NCI-H1105 (cell line): ENCODE data around the gene PML.
"Not testable (repeated sequence)": the region's sequence is repeated elsewhere in the genome, so short reads cannot be mapped to it uniquely, and the experiment has no call there.

ENCODE experiments used
- DNase-seq: peaks from one replicate; lab custom pipeline; 2025; lab: John Stamatoyannopoulos, UW

The PML gene

DNA sequence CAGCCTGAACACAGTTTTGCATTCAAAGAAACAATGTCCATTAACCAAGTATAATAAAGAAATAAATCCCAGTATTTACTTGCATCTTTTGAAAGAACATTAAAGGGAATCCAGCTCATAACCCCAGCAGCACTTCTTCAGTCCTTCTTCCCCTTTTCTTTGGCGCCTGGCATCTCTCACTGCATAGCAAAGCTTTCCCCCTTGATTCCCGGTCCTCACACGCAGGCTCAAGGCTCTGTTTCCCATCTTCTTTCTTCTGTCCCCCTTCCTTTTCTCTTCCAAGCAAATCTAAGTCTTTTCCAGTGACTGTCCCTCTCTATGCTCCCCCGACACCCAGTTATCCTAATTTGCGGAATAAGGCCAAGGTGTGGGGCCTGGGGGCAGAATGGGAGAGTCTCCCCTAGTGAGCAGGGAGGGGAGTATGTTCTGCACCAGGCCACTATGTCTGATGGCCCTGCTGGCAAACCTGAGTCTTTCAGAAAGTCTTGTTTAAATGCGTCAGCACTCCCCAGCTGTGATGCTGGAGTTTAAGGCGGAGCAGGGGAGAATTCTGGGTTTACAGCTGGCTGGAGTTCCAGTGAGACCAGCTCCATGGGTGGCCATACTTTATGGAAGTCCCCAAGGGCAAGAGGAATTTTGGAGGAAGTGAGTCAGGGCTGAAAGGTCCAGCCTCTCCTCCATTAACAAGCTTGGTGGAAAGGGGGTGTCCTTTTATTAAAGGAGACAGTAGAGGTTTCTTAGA is 45.8 kb downstream of the PML start:
- no peak for DNase-seq

DNA sequence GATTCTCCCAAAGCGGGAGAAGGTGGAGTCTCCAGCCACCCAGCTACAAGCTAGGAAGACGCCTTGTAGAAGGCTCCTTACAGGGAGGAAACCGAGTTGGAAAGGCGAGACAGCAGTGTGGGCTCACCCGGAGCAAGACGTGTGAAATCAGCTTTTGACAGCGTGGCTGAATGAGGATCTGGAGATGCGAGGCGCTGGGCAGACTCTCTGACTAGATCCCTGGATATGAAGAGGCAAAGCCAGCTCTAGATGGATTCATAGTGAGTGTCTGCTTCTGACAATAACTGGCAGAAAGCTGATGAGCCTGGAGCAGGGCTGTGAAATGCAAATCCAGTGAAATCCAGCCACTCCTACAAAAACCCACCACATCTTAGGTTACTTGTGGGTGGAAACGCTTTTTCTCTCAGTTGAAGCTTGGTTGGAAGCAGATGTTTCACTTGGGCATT is 46.8 kb downstream of the PML start:
- DNase-seq: no peak

GRCh38 chr15:74041777-74042435 is 47.4 kb downstream of the PML start:
- DNase-seq: no peak

DNA sequence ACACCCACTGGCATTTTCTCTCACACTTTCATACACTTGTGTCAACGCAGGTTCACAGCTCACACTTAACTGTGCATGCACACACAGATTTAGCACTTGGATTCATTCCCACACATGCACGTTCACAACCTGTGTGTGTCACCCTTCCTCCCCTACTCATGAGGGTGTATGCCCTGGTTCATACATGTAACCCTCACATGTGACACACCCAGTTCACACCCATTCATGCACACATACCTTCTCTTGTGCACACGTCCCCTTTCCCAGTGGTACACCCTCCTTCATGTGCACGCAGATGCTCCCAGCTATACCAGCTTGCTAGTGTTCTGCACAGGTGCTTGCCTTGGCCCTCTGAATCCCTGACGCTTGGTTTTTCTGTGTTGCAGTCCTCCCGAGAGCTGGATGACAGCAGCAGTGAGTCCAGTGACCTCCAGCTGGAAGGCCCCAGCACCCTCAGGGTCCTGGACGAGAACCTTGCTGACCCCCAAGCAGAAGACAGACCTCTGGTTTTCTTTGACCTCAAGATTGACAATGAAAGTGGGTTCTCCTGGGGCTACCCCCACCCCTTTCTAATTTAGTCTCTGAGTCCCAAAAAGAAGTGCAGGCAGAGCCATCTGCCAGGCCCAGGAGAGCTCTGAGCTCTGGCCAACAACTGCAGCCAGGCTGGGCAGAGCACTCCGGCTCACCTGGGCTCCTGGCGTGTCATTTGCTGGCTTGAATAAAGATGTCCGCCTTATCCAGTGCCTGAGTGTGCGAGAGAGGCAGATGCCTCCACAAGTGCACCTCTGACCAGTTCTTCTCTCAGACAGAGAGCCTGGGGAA is 48.3 kb downstream of the PML start:
- DNase-seq: no peak

GRCh38 chr15:74043425-74044266 is 49.1 kb downstream of the PML start:
- no peak for DNase-seq

DNA sequence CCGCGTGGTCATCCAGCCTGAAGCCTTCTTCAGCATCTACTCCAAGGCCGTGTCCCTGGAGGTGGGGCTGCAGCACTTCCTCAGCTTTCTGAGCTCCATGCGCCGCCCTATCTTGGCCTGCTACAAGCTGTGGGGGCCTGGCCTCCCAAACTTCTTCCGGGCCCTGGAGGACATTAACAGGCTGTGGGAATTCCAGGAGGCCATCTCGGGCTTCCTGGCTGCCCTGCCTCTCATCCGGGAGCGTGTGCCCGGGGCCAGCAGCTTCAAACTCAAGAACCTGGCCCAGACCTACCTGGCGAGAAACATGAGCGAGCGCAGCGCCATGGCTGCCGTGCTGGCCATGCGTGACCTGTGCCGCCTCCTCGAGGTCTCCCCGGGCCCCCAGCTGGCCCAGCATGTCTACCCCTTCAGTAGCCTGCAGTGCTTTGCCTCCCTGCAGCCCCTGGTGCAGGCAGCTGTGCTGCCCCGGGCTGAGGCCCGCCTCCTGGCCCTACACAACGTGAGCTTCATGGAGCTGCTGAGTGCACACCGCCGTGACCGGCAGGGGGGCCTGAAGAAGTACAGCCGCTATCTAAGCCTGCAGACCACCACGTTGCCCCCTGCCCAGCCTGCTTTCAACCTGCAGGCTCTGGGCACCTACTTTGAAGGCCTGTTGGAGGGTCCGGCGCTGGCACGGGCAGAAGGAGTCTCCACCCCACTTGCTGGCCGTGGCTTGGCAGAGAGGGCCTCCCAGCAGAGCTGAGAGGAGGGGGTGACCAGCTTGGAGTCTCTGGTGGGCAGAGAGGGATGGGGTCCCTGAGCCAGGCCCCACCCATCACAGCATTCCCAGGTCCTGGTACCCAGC is 50.0 kb downstream of the PML start:
- no peak for DNase-seq

DNA sequence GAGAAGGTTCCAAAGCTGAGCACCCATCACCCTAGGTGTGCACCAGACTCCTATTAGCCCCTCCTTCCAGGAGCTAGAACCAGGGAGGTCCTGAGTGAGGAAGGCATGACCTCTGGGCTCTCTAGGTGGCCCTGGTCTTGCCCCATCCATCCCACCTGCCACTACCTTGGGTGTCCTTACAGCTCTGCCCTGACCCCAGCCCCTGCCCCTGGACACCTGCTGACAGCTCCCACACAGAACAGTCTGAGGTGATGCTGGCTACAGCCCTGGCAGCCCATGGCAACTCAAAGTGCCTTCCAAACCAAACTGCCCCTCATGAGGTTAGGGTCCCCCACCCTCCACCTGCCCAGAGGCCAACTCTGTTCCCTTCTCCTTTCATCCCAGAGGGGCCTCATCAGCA is 50.7 kb downstream of the PML start:
- no peak for DNase-seq

- DNase-seq: no peak
Observed at GRCh38 chr15:74045636-74046274, 51.2 kb downstream of the PML start.

GRCh38 chr15:74046275-74046674 is 51.8 kb downstream of the PML start:
- no peak for DNase-seq

DNA sequence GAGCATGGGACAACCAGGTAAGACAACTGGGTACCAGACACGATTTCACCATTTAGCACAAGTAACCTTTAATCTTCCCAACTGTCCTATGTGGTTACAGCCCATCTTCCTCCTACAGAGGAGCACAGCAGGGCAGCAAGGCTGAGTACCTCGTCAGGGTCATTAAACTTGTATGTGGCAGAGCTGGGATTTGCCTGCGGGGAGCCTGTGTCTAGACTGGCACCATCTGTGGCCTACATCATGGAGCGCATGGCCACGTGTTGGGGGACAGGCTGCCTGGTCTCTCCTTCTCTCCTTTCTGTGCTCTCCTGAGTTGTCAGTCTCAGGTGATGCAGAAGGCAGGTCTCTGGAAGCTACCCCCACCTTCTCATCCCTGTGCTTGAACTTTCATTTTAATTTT is 55.6 kb downstream of the PML start:
- DNase-seq: no peak

GRCh38 chr15:74050556-74051234 is 56.2 kb downstream of the PML start:
- no peak for DNase-seq

- not testable (repeated sequence) for DNase-seq
Observed at GRCh38 chr15:74052271-74053260, 58.0 kb downstream of the PML start.

DNA sequence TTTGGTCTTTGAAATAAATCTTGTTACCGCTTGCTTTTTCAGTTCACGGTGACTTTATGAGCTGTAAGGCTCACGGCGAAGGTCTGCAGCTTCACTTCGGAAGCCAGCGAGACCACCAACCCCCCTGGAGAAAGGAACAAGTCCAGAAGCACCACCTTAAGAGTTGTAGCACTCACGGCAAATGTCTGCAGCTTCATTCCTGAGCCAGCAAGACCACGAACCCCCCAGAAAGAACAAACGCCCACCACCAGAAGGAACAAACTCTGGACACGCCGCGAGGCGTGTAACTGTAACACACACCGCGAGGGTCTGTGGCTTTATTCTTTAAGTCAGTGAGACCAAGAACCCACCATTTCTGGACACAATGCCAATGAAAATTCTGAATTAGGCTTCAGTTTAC is 59.0 kb downstream of the PML start:
- DNase-seq: no peak

DNA sequence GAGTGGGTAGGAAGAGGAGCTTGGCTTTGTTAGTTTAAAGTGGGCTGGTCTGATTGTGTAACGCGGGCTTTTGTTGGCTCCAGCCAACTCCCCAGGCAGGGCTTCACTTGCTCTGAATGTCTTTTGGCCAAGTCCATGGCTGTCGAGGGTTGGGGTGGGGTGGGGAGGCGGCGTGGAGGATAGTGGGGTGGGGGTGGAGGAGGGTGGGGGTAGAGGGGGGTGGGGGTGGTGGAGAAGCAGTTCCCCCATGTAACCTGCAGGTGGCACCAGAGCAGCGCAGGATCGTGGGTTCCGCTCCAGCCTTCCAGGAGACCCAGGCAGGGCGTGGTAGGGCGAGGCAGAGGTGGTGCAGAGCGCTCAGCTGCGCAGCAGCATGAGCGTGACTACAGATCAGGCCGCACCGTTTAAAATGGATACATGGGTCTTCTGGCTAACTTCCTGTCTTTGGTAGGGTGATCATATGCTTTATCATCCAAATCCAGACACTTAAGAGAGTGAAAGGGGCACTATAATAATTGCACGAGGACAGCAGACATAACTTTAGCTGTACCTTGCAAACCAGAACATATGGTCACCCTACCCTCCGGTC is 59.5 kb downstream of the PML start:
- DNase-seq: peak; percentile 49

DNA sequence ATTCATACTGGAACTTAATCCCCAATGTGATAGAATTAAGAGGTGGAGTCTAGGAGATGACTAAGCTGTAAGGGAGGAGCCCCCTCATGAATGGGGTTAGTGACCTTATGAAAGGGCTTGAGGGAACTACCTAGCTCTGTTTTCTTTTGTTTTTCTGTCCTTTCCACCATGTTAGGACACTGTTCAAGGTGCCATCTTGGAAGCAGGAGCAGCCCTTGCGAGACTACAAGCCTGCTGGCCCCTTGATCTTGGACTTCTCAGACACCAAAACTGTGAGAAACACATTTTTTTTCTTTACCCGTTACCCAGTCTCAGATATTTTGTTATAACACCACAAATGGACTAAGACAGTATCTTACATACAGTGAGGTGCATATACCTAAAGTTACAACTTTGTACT is 61.3 kb downstream of the PML start:
- no peak for DNase-seq

- not testable (repeated sequence) for DNase-seq
Observed at GRCh38 chr15:74056330-74056729, 61.8 kb downstream of the PML start.

- DNase-seq: not testable (repeated sequence)
Observed at GRCh38 chr15:74059050-74059833, 64.7 kb downstream of the PML start.
